Stimulated activated CD4-positive, alpha-beta T cell treated with anti-CD3 and anti-CD28 coated beads, Interleukin-12 subunit alpha, Interleukin-12 subunit beta, amount 100 ng/mL, for 48 hours (primary cell): ENCODE results near the gene ZNF419.

Experiments
- DNase-seq, 3 donors: peaks; one replicate each; pipeline ENCODE4 v3.0.0-alpha.2; 2020; ENCODE audit warnings: low read depth in 2 of 3, low spot score in 1 of 3

ZNF419 gene

DNA sequence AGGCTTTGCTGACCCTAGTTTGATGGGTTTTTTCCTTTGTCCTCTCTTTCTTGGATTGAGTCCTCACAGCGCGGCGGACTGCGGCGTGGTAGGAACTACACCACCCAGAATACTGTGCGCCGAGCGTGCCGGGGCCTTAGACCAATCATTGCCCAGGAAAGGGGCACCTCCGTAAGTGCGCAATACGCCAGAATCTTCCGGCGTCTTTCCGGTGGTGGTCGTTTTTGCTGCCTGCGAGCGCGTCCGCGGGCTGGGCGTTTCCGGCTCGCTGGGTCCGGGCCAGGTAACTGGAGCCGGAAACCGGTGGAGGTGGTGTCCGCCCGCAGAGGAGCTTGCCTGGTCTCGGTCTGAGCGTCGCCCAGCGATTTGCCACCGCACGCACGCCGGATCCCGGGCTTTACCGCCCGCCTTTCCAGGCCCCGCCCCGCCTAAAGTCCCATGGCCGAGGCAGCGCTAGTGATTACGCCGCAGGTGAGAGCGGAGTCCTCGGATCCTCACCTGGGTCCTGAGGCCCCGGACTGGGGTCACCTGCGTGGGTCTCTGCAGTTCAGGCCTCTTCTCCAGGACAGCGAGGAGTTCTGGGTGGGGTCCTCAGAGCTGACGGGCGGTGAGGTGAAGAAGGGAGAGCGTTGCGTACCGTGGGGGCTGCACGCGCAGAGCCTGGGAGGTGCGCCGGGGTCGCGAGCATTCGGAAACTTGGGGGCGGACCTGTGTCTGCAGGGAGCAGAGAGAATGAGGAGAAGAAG, 39.8 kb downstream of the ZNF419 start, which contains the start of gene ZNF549:
TSS of gene ZNF549 (plus strand) at position 221 of the 746 bp plus-strand sequence. CDS start at position 439, 218 bp downstream.
- DNase-seq, result peak; percentile 71 to 83 (median 83)

DNA sequence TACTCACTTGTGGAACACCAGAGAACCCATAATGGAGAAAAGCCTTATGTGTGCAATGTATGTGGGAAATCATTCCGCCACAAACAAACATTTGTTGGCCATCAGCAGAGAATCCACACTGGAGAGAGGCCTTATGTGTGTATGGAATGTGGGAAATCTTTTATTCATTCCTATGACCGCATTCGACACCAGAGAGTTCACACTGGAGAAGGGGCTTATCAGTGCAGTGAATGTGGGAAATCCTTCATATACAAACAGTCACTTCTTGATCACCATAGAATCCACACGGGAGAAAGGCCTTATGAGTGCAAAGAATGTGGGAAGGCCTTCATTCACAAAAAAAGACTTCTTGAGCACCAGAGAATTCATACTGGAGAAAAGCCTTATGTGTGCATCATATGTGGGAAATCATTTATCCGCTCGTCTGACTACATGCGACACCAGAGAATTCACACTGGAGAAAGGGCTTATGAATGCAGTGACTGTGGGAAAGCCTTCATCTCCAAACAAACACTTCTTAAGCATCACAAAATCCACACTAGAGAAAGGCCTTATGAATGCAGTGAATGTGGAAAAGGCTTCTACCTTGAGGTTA, 50.5 kb downstream of the ZNF419 start:
- no peak for DNase-seq
